Measurements from ENCODE around the gene TMEM126A.
"Not testable (repeated sequence)": the region's sequence is repeated elsewhere in the genome, so short reads cannot be mapped to it uniquely, and the experiment has no call there.

The TMEM126A gene

GRCh38 chr11:85647604-85648299, at the start of gene TMEM126A:
TMEM126A (plus strand) TSS chr11:85647967; CDS start chr11:85650256, 2,289 bp downstream.
- Mint-ChIP-seq H3K36me3 (peaks cover 38% of the 10 kb centered on the region), H3K4me1 (peaks cover 12% of the 10 kb centered on the region), H3K4me3 (peak within 1 kb of the TSS; percentile 90), H3K9me3 (no peaks in the 10 kb centered on the region), H3K27ac (peak within 1 kb of the TSS; percentile 97)
- ATAC-seq = peak; percentile 99
- DNase-seq (ENCODE audit: low spot score in 2 of 2) = peak; percentile 82 to 93

- DNase-seq (ENCODE audit: low spot score in 2 of 2) (no peak), ATAC-seq (no peak)
- H3K4me1 Mint-ChIP-seq = no peaks in the 10 kb centered on the region
- H3K9me3 Mint-ChIP-seq = no peaks in the 10 kb centered on the region
- no peaks in the 10 kb centered on the region for H3K36me3 Mint-ChIP-seq
- H3K27ac Mint-ChIP-seq = no peak overlapping the region
- no peak overlapping the region for H3K4me3 Mint-ChIP-seq
Measured at GRCh38 chr11:85599083-85599482, 48.7 kb upstream of the TMEM126A start.

- H3K9me3 Mint-ChIP-seq = no peaks in the 10 kb centered on the region
- ATAC-seq = no peak
- no peaks in the 10 kb centered on the region for H3K36me3 Mint-ChIP-seq
- H3K4me3 Mint-ChIP-seq = no peak overlapping the region
- DNase-seq (ENCODE audit: low spot score in 2 of 2) = no peak
- H3K27ac Mint-ChIP-seq = no peak overlapping the region
- no peaks in the 10 kb centered on the region for H3K4me1 Mint-ChIP-seq
Measured at GRCh38 chr11:85602526-85603213, 45.1 kb upstream of the TMEM126A start.

- Mint-ChIP-seq H3K4me1 (no peaks in the 10 kb centered on the region), H3K4me3 (no peak overlapping the region), H3K36me3 (no peaks in the 10 kb centered on the region), H3K9me3 (no peaks in the 10 kb centered on the region), H3K27ac (no peak overlapping the region)
- DNase-seq (ENCODE audit: low spot score in 2 of 2) (no peak), ATAC-seq (no peak)
Measured at GRCh38 chr11:85603220-85603619, 44.5 kb upstream of the TMEM126A start.

- DNase-seq (ENCODE audit: low spot score in 2 of 2); ATAC-seq; H3K9me3 Mint-ChIP-seq; H3K36me3 Mint-ChIP-seq; H3K4me3 Mint-ChIP-seq; H3K4me1 Mint-ChIP-seq; H3K27ac Mint-ChIP-seq: not testable (repeated sequence)
Measured at GRCh38 chr11:85606237-85606636, 41.5 kb upstream of the TMEM126A start.

GRCh38 chr11:85608621-85609020, 39.1 kb upstream of the TMEM126A start:
- H3K4me1 Mint-ChIP-seq; ATAC-seq; H3K27ac Mint-ChIP-seq; DNase-seq (ENCODE audit: low spot score in 2 of 2); H3K36me3 Mint-ChIP-seq; H3K4me3 Mint-ChIP-seq; H3K9me3 Mint-ChIP-seq: not testable (repeated sequence)

GRCh38 chr11:85609286-85609685, 38.5 kb upstream of the TMEM126A start:
- DNase-seq (ENCODE audit: low spot score in 2 of 2); H3K27ac Mint-ChIP-seq; ATAC-seq; H3K4me3 Mint-ChIP-seq; H3K36me3 Mint-ChIP-seq; H3K4me1 Mint-ChIP-seq; H3K9me3 Mint-ChIP-seq: not testable (repeated sequence)

GRCh38 chr11:85611643-85612042, 36.1 kb upstream of the TMEM126A start:
- not testable (repeated sequence) for H3K36me3 Mint-ChIP-seq; ATAC-seq; H3K9me3 Mint-ChIP-seq; DNase-seq (ENCODE audit: low spot score in 2 of 2); H3K4me1 Mint-ChIP-seq; H3K27ac Mint-ChIP-seq; H3K4me3 Mint-ChIP-seq

- DNase-seq (ENCODE audit: low spot score in 2 of 2) (no peak), ATAC-seq (peak; percentile 46)
- H3K4me3 Mint-ChIP-seq = no peak overlapping the region
- H3K27ac Mint-ChIP-seq = no peak overlapping the region
- no peaks in the 10 kb centered on the region for H3K36me3 Mint-ChIP-seq
- peaks cover 4% of the 10 kb centered on the region for H3K4me1 Mint-ChIP-seq
- no peaks in the 10 kb centered on the region for H3K9me3 Mint-ChIP-seq
Measured at GRCh38 chr11:85619499-85619898, 28.3 kb upstream of the TMEM126A start.

GRCh38 chr11:85620256-85620655, 27.5 kb upstream of the TMEM126A start:
- peaks cover 10% of the 10 kb centered on the region for H3K4me1 Mint-ChIP-seq
- peak; percentile 40 for ATAC-seq

GRCh38 chr11:85626496-85626895, 21.3 kb upstream of the TMEM126A start:
- Mint-ChIP-seq H3K27ac (no peak overlapping the region), H3K36me3 (peaks cover 12% of the 10 kb centered on the region), H3K4me3 (peak overlapping the region; percentile 99), H3K4me1 (peaks cover 35% of the 10 kb centered on the region), H3K9me3 (no peaks in the 10 kb centered on the region)
- no peak for ATAC-seq
- no peak for DNase-seq (ENCODE audit: low spot score in 2 of 2)

More at GRCh38 chr11:85620256-85620655, 27.5 kb upstream of the TMEM126A start:
- no peaks in the 10 kb centered on the region for H3K9me3 Mint-ChIP-seq
- DNase-seq (ENCODE audit: low spot score in 2 of 2) = no peak
- no peak overlapping the region for H3K27ac Mint-ChIP-seq
- H3K4me3 Mint-ChIP-seq = no peak overlapping the region
- no peaks in the 10 kb centered on the region for H3K36me3 Mint-ChIP-seq

- DNase-seq (ENCODE audit: low spot score in 2 of 2) = peak in 1 of 2 donors; percentile 58
- no peaks in the 10 kb centered on the region for H3K9me3 Mint-ChIP-seq
- H3K36me3 Mint-ChIP-seq = peaks cover 21% of the 10 kb centered on the region
- H3K4me1 Mint-ChIP-seq = peaks cover 35% of the 10 kb centered on the region
- H3K27ac Mint-ChIP-seq = peak within 1 kb of the TSS; percentile 94
- peak within 1 kb of the TSS; percentile 99 for H3K4me3 Mint-ChIP-seq
- ATAC-seq = peak; percentile 0
Measured at GRCh38 chr11:85627332-85627997, 20.3 kb upstream of the TMEM126A start, which contains the start of gene DLG2. DLG2 (minus strand) TSS chr11:85627344.

GRCh38 chr11:85627998-85628770, 19.6 kb upstream of the TMEM126A start, which contains the start of gene TMEM126B:
TMEM126B (plus strand) TSS chr11:85628593; CDS start chr11:85628608, 15 bp downstream.
- peaks cover 35% of the 10 kb centered on the region for H3K4me1 Mint-ChIP-seq

GRCh38 chr11:85628771-85629341, 18.9 kb upstream of the TMEM126A start:
- ATAC-seq (peak; percentile 6), DNase-seq (ENCODE audit: low spot score in 2 of 2) (no peak)
- peaks cover 35% of the 10 kb centered on the region for H3K4me1 Mint-ChIP-seq
- peak overlapping the region; percentile 94 for H3K27ac Mint-ChIP-seq
- peaks cover 30% of the 10 kb centered on the region for H3K36me3 Mint-ChIP-seq
- H3K9me3 Mint-ChIP-seq = no peaks in the 10 kb centered on the region
- peak overlapping the region; percentile 99 for H3K4me3 Mint-ChIP-seq

More at GRCh38 chr11:85627998-85628770, 19.6 kb upstream of the TMEM126A start, which contains the start of gene TMEM126B:
- H3K4me3 Mint-ChIP-seq = peak within 1 kb of the TSS; percentile 99
- DNase-seq (ENCODE audit: low spot score in 2 of 2) = peak; percentile 88 to 96
- H3K36me3 Mint-ChIP-seq = peaks cover 23% of the 10 kb centered on the region
- H3K9me3 Mint-ChIP-seq = no peaks in the 10 kb centered on the region
- ATAC-seq = peak; percentile 99
- peak within 1 kb of the TSS; percentile 94 for H3K27ac Mint-ChIP-seq
